ENCODE data around the gene BANK1. TPM values are rescaled to one million over a fixed set of nuclear protein-coding genes. Genes with fewer than 3 reads are reported as not detected.

The BANK1 gene
- total and polyA plus RNA-seq, 2 of the 4 experiments (the other 2 are of a cell fraction): under 0.01 to 0.51 TPM

DNA sequence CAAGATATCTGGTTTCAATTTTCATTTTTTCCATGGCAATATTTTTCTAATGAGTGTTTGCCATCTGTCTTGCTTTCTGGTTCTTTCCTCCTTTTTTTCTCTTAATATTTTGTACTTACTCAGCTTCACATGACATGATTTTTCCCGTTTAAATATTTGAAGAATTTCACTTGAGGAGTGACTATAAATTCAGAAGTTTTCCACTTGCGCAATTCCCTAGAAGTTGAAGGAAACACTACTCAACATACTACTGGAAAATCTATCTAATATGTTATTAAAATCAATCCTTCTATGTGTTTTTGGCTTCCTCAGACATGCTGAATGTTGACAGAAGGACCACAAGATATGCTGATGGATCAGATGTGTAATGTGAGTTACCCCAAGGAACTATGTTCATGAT is 36.8 kb upstream of the BANK1 start:
- no peak overlapping the region for H3K27ac ChIP-seq (ENCODE audit: insufficient read depth, low read length)
- no peaks in the 10 kb centered on the region for H3K9me3 ChIP-seq (ENCODE audit: control insufficient read depth, insufficient read depth, low read length)
- ATAC-seq (ENCODE audit: low read depth) (no peak), DNase-seq (no peak)
- no peak overlapping the region for H2BK5ac ChIP-seq (ENCODE audit: low read depth, low read length, poor library complexity, severe bottlenecking)
- in situ Hi-C loops (cut with MboI; ENCODE audit: low sequenced_read_pairs): no loop called here
- no peak overlapping the region for H3K4me2 ChIP-seq (ENCODE audit: low read depth, low read length)
- WGBS, 2 experiments (ENCODE audit: extremely low coverage in 2 of 2, insufficient read length in 1 of 2): no CpG with 5 or more reads among the region's 2 CpGs
- H4K5ac ChIP-seq (ENCODE audit: low read depth, low read length): no peak overlapping the region
- no peaks in the 10 kb centered on the region for H3K27me3 ChIP-seq (ENCODE audit: control insufficient read depth, insufficient read depth, low read length)
- intact Hi-C loops (cut with micrococcal nuclease): no loop called here
- H3K4ac ChIP-seq (ENCODE audit: low read depth, low read length): no peak overlapping the region
- H4K20me1 ChIP-seq (ENCODE audit: insufficient read depth, low read length): no peaks in the 10 kb centered on the region
- H4K91ac ChIP-seq (ENCODE audit: insufficient read depth, low read depth, low read length): no peak overlapping the region
- no peaks in the 10 kb centered on the region for H3K4me1 ChIP-seq (ENCODE audit: control insufficient read depth, insufficient read depth, low read length)
- H2BK20ac ChIP-seq (ENCODE audit: low read depth, low read length): no peak overlapping the region
- H3K36me3 ChIP-seq (ENCODE audit: control insufficient read depth, insufficient read depth, low read length): no peaks in the 10 kb centered on the region
- no peaks in the 10 kb centered on the region for H3K9me1 ChIP-seq (ENCODE audit: insufficient read depth, low read length)
- no peaks in the 10 kb centered on the region for H3K79me1 ChIP-seq (ENCODE audit: low read depth in 1 of 2, low read length in 2 of 2)
- H2AFZ ChIP-seq (replicated peaks; ENCODE audit: low read length, poor library complexity): no peak overlapping the region
- no peak overlapping the region for H2AK9ac ChIP-seq (replicated peaks; ENCODE audit: low read depth, low read length, poor library complexity)
- no peak overlapping the region for H2BK120ac ChIP-seq (ENCODE audit: low read depth, low read length)
- no TSS peak for BruUV-seq (replicated peaks)
- POLR2A ChIA-PET (ENCODE audit: unreplicated experiment): no interaction called here
- H3K4me3 ChIP-seq (ENCODE audit: insufficient read depth, low read depth, low read length): no peak overlapping the region
- no peak overlapping the region for H3K23ac ChIP-seq (ENCODE audit: low read depth, low read length)
- H3K9ac ChIP-seq (ENCODE audit: low read depth, low read length): no peak overlapping the region
- H3K56ac ChIP-seq (ENCODE audit: extremely low read depth, insufficient read depth, low read length): no peak overlapping the region
- H2AK5ac ChIP-seq (ENCODE audit: low read depth, low read length): no peak overlapping the region
- no peak overlapping the region for H3K14ac ChIP-seq (replicated peaks; ENCODE audit: low read depth, low read length)
- H2BK15ac ChIP-seq (ENCODE audit: low read depth, low read length): no peak overlapping the region
- no peak overlapping the region for H3K18ac ChIP-seq (ENCODE audit: low read depth, low read length)
- peak; percentile 68 for TF ChIP-seq CEBPB (IDR thresholded peaks at IDR 0.05; ENCODE audit: low read depth, low read length)
- no peak for TF ChIP-seq POLR2A (IDR thresholded peaks at IDR 0.05; ENCODE audit: low read depth, low read length)
- H4K8ac ChIP-seq (ENCODE audit: low read depth in 2 of 2, low read length in 2 of 2): no peak overlapping the region
- CTCF ChIA-PET: no interaction called here
- dilution Hi-C loops (cut with HindIII; ENCODE audit: low sequenced_read_pairs, unreplicated experiment): no loop called here
